K562 (cell line): ENCODE measurements around the gene UBXN1. TPM values are rescaled to one million over a fixed set of nuclear protein-coding genes. Genes with fewer than 3 reads are reported as not detected.

Experiments used
- CHD4 ChIP-seq: fragments of 200-600 bp; sonication (generic); IDR thresholded peaks from 3 replicates; pipeline ENCODE4 v1.6.1; 2012; ENCODE audit warnings: low read depth, mild to moderate bottlenecking, mixed read lengths, low read length, inconsistent platforms; ENCODE audit not compliant: insufficient read depth, insufficient replicate concordance, poor library complexity, severe bottlenecking
- FOXJ2 ChIP-seq: fragments of 200-800 bp; sonication (Bioruptor generic); IDR thresholded peaks from 2 replicates; pipeline ENCODE4 v1.6.1; 2016; ENCODE audit warnings: missing genetic modification characterization, missing compliant biosample characterization
- HDGF ChIP-seq: fragments of 450-650 bp; IDR thresholded peaks from 2 replicates; pipeline ENCODE4 v1.6.1; 2016
- HNRNPH1 ChIP-seq: fragments of 200-400 bp; formaldehyde crosslinking; optimal IDR thresholded peaks from 2 replicates; pipeline ENCODE3; 2017; ENCODE audit warnings: low read depth, mild to moderate bottlenecking, low read length, moderate library complexity
- KLF16 ChIP-seq: IDR thresholded peaks from 2 replicates; pipeline ENCODE4 v1.6.1; 2016; ENCODE audit warnings: antibody characterized with exemption
- MED1 ChIP-seq: sonication (generic); formaldehyde crosslinking; IDR thresholded peaks from 2 replicates; pipeline ENCODE4 v1.8.1; 2023; ENCODE audit warnings: missing genetic modification reagents, borderline replicate concordance
- MXI1 ChIP-seq: IDR thresholded peaks from 2 replicates; pipeline ENCODE4 v1.6.1; 2011; ENCODE audit warnings: low read depth, mild to moderate bottlenecking, improper control_type of control experiment, low read length
- NFATC3 ChIP-seq: fragments of 450-650 bp; IDR thresholded peaks from 2 replicates; pipeline ENCODE4 v1.6.1; 2017; ENCODE audit warnings: mild to moderate bottlenecking
- PYGO2 ChIP-seq: fragments of 450-650 bp; IDR thresholded peaks from 2 replicates; pipeline ENCODE4 v1.6.1; 2016; ENCODE audit warnings: mild to moderate bottlenecking, missing genetic modification characterization, moderate library complexity, missing compliant biosample characterization
- RHOXF2B ChIP-seq: fragments of 250-450 bp; sonication (Bioruptor Pico); conservative IDR thresholded peaks from 2 replicates; pipeline ENCODE4 v1.5.1; 2021
- SMARCA4 ChIP-seq: fragments of 450-650 bp; IDR thresholded peaks from 2 replicates; pipeline ENCODE4 v1.6.1; 2016
- SREBF2 ChIP-seq: sonication (generic); formaldehyde crosslinking; IDR thresholded peaks from 2 replicates; pipeline ENCODE4 v1.4.0; 2020; ENCODE audit warnings: mild to moderate bottlenecking, missing genetic modification reagents
- SRSF3 ChIP-seq: fragments of 200-400 bp; formaldehyde crosslinking; IDR thresholded peaks from 2 replicates; pipeline ENCODE4 v1.6.1; 2016; ENCODE audit warnings: mild to moderate bottlenecking, low read length, moderate library complexity; ENCODE audit not compliant: insufficient read depth
- ZBTB8A ChIP-seq: fragments of 450-650 bp; IDR thresholded peaks from 2 replicates; pipeline ENCODE4 v1.6.1; 2018; ENCODE audit warnings: mild to moderate bottlenecking, moderate library complexity; ENCODE audit not compliant: partially characterized antibody
- ZFPM2 ChIP-seq: fragments of 250-450 bp; sonication (Bioruptor Pico); IDR thresholded peaks from 2 replicates; pipeline ENCODE4 v1.5.1; 2022; ENCODE audit warnings: mild to moderate bottlenecking
- ZKSCAN1 ChIP-seq: fragments of 150-350 bp; IDR thresholded peaks from 2 replicates; pipeline ENCODE4 v1.6.1; 2016; ENCODE audit warnings: low read depth, low read length
- ZNF197 ChIP-seq: fragments of 200-800 bp; sonication (Bioruptor generic); IDR thresholded peaks from 2 replicates; pipeline ENCODE4 v1.6.1; 2016; ENCODE audit warnings: low read depth, missing genetic modification characterization, missing compliant biosample characterization
- ZNF212 ChIP-seq: fragments of 450-650 bp; formaldehyde crosslinking; IDR thresholded peaks from 2 replicates; pipeline ENCODE4 v1.4.0; 2020; ENCODE audit warnings: mild to moderate bottlenecking
- ZNF263 ChIP-seq: sonication (generic); formaldehyde crosslinking; IDR thresholded peaks from 2 replicates; pipeline ENCODE4 v1.8.0; 2022; ENCODE audit warnings: mild to moderate bottlenecking, missing genetic modification reagents, borderline replicate concordance
- ZNF445 ChIP-seq: fragments of 250-450 bp; sonication (Bioruptor Pico); IDR thresholded peaks from 2 replicates; pipeline ENCODE4 v1.4.0; 2020; ENCODE audit warnings: low read depth, mild to moderate bottlenecking, moderate library complexity
- ZNF583 ChIP-seq: fragments of 250-450 bp; sonication (Bioruptor Pico); IDR thresholded peaks from 2 replicates; pipeline ENCODE4 v1.4.0; 2020
- ZNF644 ChIP-seq: fragments of 200-800 bp; sonication (Bioruptor generic); IDR thresholded peaks from 2 replicates; pipeline ENCODE4 v1.6.1; 2016; ENCODE audit warnings: low read depth, missing genetic modification characterization, missing compliant biosample characterization
- ZNF695 ChIP-seq: fragments of 450-650 bp; formaldehyde crosslinking; IDR thresholded peaks from 2 replicates; pipeline ENCODE4 v1.4.0; 2020; ENCODE audit warnings: mild to moderate bottlenecking, moderate library complexity
- ZNF696 ChIP-seq: fragments of 250-450 bp; sonication (Bioruptor Pico); conservative IDR thresholded peaks from 2 replicates; pipeline ENCODE4 v1.4.0; 2020; ENCODE audit warnings: mild to moderate bottlenecking, moderate library complexity
- polyA plus RNA-seq, 8 experiments: library from polyadenylated mRNA; depleted of rRNA in 4 of 8; stranded (reverse) in 5 of 8; unstranded in 3 of 8; fragments of >200 nt; fragmentation: Nextera tagmentation in 2 of 8; fragmentation: Illumina TruSeq in 1 of 8; extraction: Ambion mirVana in 2 of 8; extraction: Trizol in 1 of 8; gene quantifications; 2 replicates each; pipeline versions ENCODE4 v1.2.1 to v1.2.3, GENCODE V29; 2011 to 2014; ENCODE audit warnings: inconsistent platforms in 1 of 8, missing spikeins in 1 of 8
- total RNA-seq, 7 experiments: library from RNA; depleted of rRNA in 6 of 7; stranded (reverse); fragments of >200 nt in 6 of 7; fragmentation: Illumina TruSeq in 2 of 7; extraction: Trizol in 2 of 7; gene quantifications; 2 replicates each; pipeline versions ENCODE4 v1.2.1 to v1.2.3, GENCODE V29; 2011 to 2021; ENCODE audit warnings: low replicate concordance in 1 of 7
- TF ChIP-seq, protein P1 (sequence below): sonication (generic); formaldehyde crosslinking; IDR thresholded peaks from 2 replicates; pipeline ENCODE4 v1.8.0; 2022; ENCODE audit warnings: missing genetic modification reagents, mild to moderate bottlenecking, borderline replicate concordance
- TF ChIP-seq, protein P2 (sequence below): fragments of 250-450 bp; sonication (Bioruptor Pico); IDR thresholded peaks from 2 replicates; pipeline ENCODE4 v1.9.0; 2021; ENCODE audit warnings: mild to moderate bottlenecking, inconsistent platforms

UBXN1 gene
- total and polyA plus RNA-seq, 9 of the 15 experiments (the other 6 are each of a cell fraction or from before 2014, with no cell fraction given) = 4.8 to 263 (median 99.7) TPM

DNA sequence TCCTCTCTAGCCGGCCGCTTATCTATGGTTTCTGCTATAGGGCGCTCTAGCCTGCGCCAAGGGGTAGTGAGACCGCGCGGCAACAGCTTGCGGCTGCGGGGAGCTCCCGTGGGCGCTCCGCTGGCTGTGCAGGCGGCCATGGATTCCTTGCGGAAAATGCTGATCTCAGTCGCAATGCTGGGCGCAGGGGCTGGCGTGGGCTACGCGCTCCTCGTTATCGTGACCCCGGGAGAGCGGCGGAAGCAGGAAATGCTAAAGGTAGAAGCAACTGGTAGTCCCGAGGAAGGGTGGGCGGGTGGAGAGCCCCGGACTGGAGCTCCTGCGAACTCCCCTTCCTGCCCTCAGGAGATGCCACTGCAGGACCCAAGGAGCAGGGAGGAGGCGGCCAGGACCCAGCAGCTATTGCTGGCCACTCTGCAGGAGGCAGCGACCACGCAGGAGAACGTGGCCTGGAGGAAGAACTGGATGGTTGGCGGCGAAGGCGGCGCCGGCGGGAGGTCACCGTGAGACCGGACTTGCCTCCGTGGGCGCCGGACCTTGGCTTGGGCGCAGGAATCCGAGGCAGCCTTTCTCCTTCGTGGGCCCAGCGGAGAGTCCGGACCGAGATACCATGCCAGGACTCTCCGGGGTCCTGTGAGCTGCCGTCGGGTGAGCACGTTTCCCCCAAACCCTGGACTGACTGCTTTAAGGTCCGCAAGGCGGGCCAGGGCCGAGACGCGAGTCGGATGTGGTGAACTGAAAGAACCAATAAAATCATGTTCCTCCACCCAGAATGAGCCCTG lies 7.1 kb downstream of the UBXN1 start, which contains the start of the genes LBHD1 and UQCC3 (continued):
- TF ChIP-seq HNRNPH1 = no peak
- TF ChIP-seq SRSF3 = 0 out of 2 replicates have a peak, but pooled peaks have one; percentile 15
- TF ChIP-seq ZNF212 = no peak
- TF ChIP-seq KLF16 = no peak
- no peak for TF ChIP-seq ZNF197
- peak; percentile 35; the same call in 1 of the 2 replicates for TF ChIP-seq ZNF695 (CRISPR knock-in tag)
- TF ChIP-seq ZKSCAN1 = no peak
- no peak for TF ChIP-seq NFATC3
- TF ChIP-seq RHOXF2B (CRISPR knock-in tag) = no peak
- TF ChIP-seq SREBF2 (CRISPR knock-in tag) = no peak; the same call in 1 of the 2 replicates
- TF ChIP-seq ZNF263 = no peak
- TF ChIP-seq MED1 (CRISPR knock-in tag) = no peak
- TF ChIP-seq ZNF644 (tag) = 0 out of 2 replicates have a peak, but pooled peaks have one; percentile 44
- TF ChIP-seq MXI1 = 0 out of 2 replicates have a peak, but pooled peaks have one; percentile 21
- TF ChIP-seq ZBTB8A = no peak
- no peak for TF ChIP-seq FOXJ2 (tag)
- no peak for TF ChIP-seq PYGO2 (tag)
- TF ChIP-seq HDGF = no peak
- no peak for TF ChIP-seq ZNF696 (CRISPR knock-in tag)
- TF ChIP-seq ZFPM2 (CRISPR knock-in tag) = 0 out of 2 replicates have a peak, but pooled peaks have one; percentile 26
- no peak for TF ChIP-seq CHD4
- no peak for TF ChIP-seq ZNF445 (CRISPR knock-in tag)
- TF ChIP-seq, protein P1, sequence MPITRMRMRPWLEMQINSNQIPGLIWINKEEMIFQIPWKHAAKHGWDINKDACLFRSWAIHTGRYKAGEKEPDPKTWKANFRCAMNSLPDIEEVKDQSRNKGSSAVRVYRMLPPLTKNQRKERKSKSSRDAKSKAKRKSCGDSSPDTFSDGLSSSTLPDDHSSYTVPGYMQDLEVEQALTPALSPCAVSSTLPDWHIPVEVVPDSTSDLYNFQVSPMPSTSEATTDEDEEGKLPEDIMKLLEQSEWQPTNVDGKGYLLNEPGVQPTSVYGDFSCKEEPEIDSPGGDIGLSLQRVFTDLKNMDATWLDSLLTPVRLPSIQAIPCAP = no peak
- TF ChIP-seq ZNF583 (CRISPR knock-in tag) = no peak
- TF ChIP-seq, protein P2, sequence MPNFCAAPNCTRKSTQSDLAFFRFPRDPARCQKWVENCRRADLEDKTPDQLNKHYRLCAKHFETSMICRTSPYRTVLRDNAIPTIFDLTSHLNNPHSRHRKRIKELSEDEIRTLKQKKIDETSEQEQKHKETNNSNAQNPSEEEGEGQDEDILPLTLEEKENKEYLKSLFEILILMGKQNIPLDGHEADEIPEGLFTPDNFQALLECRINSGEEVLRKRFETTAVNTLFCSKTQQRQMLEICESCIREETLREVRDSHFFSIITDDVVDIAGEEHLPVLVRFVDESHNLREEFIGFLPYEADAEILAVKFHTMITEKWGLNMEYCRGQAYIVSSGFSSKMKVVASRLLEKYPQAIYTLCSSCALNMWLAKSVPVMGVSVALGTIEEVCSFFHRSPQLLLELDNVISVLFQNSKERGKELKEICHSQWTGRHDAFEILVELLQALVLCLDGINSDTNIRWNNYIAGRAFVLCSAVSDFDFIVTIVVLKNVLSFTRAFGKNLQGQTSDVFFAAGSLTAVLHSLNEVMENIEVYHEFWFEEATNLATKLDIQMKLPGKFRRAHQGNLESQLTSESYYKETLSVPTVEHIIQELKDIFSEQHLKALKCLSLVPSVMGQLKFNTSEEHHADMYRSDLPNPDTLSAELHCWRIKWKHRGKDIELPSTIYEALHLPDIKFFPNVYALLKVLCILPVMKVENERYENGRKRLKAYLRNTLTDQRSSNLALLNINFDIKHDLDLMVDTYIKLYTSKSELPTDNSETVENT (CRISPR knock-in tag) = peak; percentile 91
- no peak for TF ChIP-seq SMARCA4
